Measurements from ENCODE around the gene YEATS2.

GRCh38 chr3:183815563-183815940, 118.0 kb downstream of the YEATS2 start:
- TF ChIP-seq CTCF (IDR thresholded peaks at IDR 0.05): no peak
- TF ChIP-seq POLR2A (IDR thresholded peaks at IDR 0.05): no peak
- TF ChIP-seq POLR2AphosphoS5 (IDR thresholded peaks at IDR 0.05): no peak
- TF ChIP-seq EP300 (IDR thresholded peaks at IDR 0.05): no peak

Measured in stomach (tissue), 4 donors.